Measurements from ENCODE around the gene INHBB.

DNA sequence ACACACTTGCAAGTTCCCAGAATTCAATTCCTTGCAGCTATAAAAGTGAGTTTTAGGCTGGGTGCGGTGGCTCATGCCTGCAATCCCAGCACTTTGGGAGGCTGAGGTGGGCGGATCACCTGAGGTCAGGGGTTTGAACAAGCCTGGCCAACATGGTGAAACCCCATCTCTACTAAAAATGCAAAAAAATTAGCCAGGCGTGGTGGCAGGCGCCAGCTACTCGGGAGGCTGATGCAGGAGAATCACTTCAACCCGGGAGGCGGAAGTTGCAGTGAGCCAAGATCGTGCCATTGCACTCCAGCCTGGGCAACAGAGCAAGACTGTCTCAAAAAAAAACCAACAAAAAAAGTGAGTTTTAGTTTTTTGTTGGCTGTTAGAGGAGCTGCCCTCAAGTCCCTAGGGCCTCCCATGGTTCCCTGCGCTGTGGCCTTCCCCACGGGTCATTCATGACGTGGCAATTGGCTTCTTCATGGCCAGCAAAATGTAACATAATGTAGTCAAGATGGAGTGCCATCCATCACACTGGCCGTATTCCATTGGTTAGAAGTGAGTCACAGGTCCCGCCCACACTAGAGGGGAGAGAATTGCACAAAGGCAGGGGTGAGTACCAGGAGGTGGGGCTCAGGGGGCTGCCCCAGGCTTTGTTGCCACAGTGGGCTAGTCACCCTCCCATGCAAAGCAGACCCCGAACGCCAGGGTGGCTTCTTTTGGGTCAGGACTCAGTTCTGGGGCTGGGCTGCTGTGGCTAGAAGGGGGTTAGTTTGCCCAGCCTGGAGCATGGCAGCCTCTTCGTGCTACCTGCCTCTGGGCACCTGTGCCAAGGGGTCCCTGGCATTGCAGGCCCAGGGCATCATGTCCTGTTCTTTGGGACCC lies 37.7 kb upstream of the INHBB start:
- TF ChIP-seq POLR2A (IDR thresholded peaks at IDR 0.05): no peak
- TF ChIP-seq, protein P1, sequence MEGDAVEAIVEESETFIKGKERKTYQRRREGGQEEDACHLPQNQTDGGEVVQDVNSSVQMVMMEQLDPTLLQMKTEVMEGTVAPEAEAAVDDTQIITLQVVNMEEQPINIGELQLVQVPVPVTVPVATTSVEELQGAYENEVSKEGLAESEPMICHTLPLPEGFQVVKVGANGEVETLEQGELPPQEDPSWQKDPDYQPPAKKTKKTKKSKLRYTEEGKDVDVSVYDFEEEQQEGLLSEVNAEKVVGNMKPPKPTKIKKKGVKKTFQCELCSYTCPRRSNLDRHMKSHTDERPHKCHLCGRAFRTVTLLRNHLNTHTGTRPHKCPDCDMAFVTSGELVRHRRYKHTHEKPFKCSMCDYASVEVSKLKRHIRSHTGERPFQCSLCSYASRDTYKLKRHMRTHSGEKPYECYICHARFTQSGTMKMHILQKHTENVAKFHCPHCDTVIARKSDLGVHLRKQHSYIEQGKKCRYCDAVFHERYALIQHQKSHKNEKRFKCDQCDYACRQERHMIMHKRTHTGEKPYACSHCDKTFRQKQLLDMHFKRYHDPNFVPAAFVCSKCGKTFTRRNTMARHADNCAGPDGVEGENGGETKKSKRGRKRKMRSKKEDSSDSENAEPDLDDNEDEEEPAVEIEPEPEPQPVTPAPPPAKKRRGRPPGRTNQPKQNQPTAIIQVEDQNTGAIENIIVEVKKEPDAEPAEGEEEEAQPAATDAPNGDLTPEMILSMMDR (IDR thresholded peaks at IDR 0.05): no peak

Measured in right lobe of liver (tissue), 4 donors.